Mucosa of rectum (tissue), 2 donors: ENCODE results near the gene TTC23.

Experiments used
- H3K27ac ChIP-seq, 2 donors: one replicate each; pipeline ENCODE4 v1.7.0; 2013; ENCODE audit warnings: inconsistent platforms in 2 of 2, low read depth in 2 of 2, low read length in 2 of 2
- H3K27me3 ChIP-seq, 2 donors: one replicate each; pipeline ENCODE4 v1.7.0; 2013; ENCODE audit warnings: low read length in 2 of 2; ENCODE audit not compliant: control insufficient read depth in 2 of 2, insufficient read depth in 2 of 2
- H3K36me3 ChIP-seq, 2 donors: one replicate each; pipeline ENCODE4 v1.7.0; 2013; ENCODE audit warnings: low read length in 2 of 2; ENCODE audit not compliant: control insufficient read depth in 2 of 2, insufficient read depth in 2 of 2
- H3K4me1 ChIP-seq, 2 donors: one replicate each; pipeline ENCODE4 v1.7.0; 2013; ENCODE audit warnings: low read length in 2 of 2, mild to moderate bottlenecking in 1 of 2; ENCODE audit not compliant: control insufficient read depth in 2 of 2, insufficient read depth in 2 of 2
- H3K4me3 ChIP-seq, 2 donors: one replicate each; pipeline ENCODE4 v1.7.0; 2013; ENCODE audit warnings: low read length in 2 of 2
- H3K9ac ChIP-seq, 2 donors: one replicate each; pipeline ENCODE4 v1.7.0; 2013; ENCODE audit warnings: low read length in 2 of 2, low read depth in 1 of 2, mild to moderate bottlenecking in 1 of 2
- H3K9me3 ChIP-seq, 2 donors: one replicate each; pipeline ENCODE4 v1.7.0; 2013; ENCODE audit warnings: low read length in 2 of 2; ENCODE audit not compliant: control insufficient read depth in 2 of 2
- donor health status: healthy.
- donor health status: Normal muscosa, but diverticular disease.

The TTC23 gene

GRCh38 chr15:99157456-99157855 is 91.9 kb downstream of the TTC23 start:
- peaks cover 18% of the 10 kb centered on the region in 2 donors for H3K36me3 ChIP-seq
- H3K9me3 ChIP-seq = no peaks in the 10 kb centered on the region
- no peak overlapping the region for H3K4me3 ChIP-seq
- H3K9ac ChIP-seq = no peak overlapping the region
- H3K27ac ChIP-seq = no peak overlapping the region
- H3K27me3 ChIP-seq = no peaks in the 10 kb centered on the region
- H3K4me1 ChIP-seq = no peaks in the 10 kb centered on the region

DNA sequence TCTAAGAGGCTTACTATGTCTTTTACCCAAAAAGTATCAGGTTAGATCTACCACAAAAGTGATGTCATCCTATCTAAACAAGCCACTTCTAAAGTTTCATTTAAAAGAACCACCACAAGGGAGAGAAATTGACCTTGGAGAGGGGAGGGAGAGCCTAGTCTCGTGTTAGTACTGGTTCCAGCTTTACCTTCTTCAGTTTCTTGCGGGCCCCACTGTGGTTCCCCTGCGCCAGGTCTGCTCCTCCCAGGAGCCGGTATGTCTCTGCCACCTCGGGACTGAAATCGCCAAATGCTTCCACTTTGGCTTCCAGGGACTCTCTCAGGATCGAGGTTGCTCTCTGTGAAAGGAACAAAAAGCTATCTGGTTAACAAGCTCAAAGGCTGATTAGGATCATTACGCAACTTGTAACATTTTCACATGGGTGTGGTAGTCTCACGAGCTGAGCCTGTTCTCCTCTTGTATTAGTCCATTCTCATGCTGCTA is 93.4 kb downstream of the TTC23 start:
- H3K4me1 ChIP-seq = no peaks in the 10 kb centered on the region
- peaks cover 14 to 16% of the 10 kb centered on the region in 2 donors for H3K36me3 ChIP-seq
- H3K27ac ChIP-seq = no peak overlapping the region
- H3K27me3 ChIP-seq = no peaks in the 10 kb centered on the region
- H3K4me3 ChIP-seq = no peak overlapping the region
- no peaks in the 10 kb centered on the region for H3K9me3 ChIP-seq
- H3K9ac ChIP-seq = no peak overlapping the region

DNA sequence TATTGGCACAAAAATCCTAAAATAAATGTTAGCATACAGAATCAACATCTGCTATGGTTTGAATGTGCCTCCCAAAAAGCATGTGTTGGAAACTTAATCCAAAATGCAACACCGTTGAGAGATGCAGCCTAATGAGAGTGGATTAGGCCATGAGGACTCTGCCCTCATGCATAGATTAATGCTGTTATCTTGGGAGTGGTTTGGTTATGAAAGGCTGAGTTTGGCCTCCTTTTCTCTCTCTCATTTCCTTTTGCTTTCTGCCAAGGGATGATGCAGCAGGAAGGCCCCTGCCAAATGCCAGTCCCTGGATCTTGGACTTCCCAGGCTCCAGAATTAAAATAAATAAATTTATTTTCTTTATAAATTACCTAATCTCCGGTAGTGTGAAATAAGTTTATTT is 95.1 kb downstream of the TTC23 start:
- Histone ChIP-seq H3K4me3 (no peak overlapping the region), H3K9me3 (no peaks in the 10 kb centered on the region), H3K9ac (no peak overlapping the region), H3K27me3 (no peaks in the 10 kb centered on the region), H3K4me1 (no peaks in the 10 kb centered on the region), H3K27ac (no peak overlapping the region), H3K36me3 (peaks cover 10 to 24% of the 10 kb centered on the region in 2 donors)

GRCh38 chr15:99153026-99153535 is 96.3 kb downstream of the TTC23 start:
- Histone ChIP-seq H3K4me1 (no peaks in the 10 kb centered on the region), H3K36me3 (peaks cover 3 to 15% of the 10 kb centered on the region in 2 donors), H3K9me3 (no peaks in the 10 kb centered on the region), H3K9ac (no peak overlapping the region), H3K27ac (no peak overlapping the region), H3K27me3 (no peaks in the 10 kb centered on the region), H3K4me3 (no peak overlapping the region)

DNA sequence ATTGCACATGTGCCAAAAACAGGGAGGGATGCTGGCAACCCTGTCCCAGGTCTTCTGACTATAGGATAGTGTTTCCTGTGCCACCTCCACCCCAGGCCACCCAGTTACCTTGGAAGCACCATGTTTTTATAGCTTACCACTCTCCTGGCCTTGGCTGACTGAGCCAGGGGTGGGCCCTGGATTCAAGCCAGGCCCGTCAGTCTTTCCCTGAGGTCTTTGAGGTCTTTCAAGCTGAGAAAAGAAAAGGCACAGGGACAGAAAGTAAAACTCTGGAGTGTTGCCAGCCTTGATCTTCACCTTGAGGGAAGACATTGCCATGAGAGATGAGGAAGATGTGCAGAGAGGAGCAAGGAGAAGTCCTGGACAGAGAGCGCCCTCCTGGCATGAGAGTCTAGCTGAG is 98.2 kb downstream of the TTC23 start:
- no peak overlapping the region for H3K4me3 ChIP-seq
- no peaks in the 10 kb centered on the region for H3K4me1 ChIP-seq
- H3K27ac ChIP-seq = no peak overlapping the region
- H3K9ac ChIP-seq = no peak overlapping the region
- peaks cover 3 to 15% of the 10 kb centered on the region in 2 donors for H3K36me3 ChIP-seq
- H3K9me3 ChIP-seq = no peaks in the 10 kb centered on the region
- no peaks in the 10 kb centered on the region for H3K27me3 ChIP-seq

DNA sequence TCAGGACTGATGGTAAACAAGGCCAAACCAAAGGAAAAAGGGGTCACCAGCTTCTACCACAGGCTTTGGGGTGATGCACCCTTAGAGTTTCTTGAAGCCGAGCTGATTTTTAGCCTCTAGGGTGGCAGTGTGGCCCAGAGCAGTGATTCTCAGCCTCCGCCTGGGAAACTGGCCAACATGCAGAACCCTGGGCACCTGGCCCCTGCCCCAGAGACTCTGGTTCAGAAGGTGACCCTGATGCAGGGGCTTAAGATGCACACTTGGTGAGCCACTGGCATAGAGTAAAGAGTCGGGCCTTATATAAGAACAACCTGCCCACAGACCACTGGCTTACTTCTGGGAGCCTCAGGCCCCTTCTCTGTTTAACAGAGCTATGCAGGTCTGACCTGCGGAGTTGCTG is 100.0 kb downstream of the TTC23 start:
- Histone ChIP-seq H3K9ac (no peak overlapping the region), H3K27ac (no peak overlapping the region), H3K27me3 (no peaks in the 10 kb centered on the region), H3K4me1 (no peaks in the 10 kb centered on the region), H3K4me3 (no peak overlapping the region), H3K36me3 (peaks cover 3 to 15% of the 10 kb centered on the region in 2 donors), H3K9me3 (no peaks in the 10 kb centered on the region)

GRCh38 chr15:99148851-99149276 is 100.5 kb downstream of the TTC23 start:
- Histone ChIP-seq H3K9me3 (no peaks in the 10 kb centered on the region), H3K27ac (no peak overlapping the region), H3K4me3 (no peak overlapping the region), H3K4me1 (peaks cover 0 to 3% of the 10 kb centered on the region in 2 donors), H3K36me3 (peaks cover 3 to 15% of the 10 kb centered on the region in 2 donors), H3K27me3 (no peaks in the 10 kb centered on the region), H3K9ac (no peak overlapping the region)

- Histone ChIP-seq H3K36me3 (peaks cover 3 to 15% of the 10 kb centered on the region in 2 donors), H3K27ac (no peak overlapping the region), H3K4me3 (no peak overlapping the region), H3K4me1 (peaks cover 0 to 11% of the 10 kb centered on the region in 2 donors), H3K27me3 (no peaks in the 10 kb centered on the region), H3K9me3 (no peaks in the 10 kb centered on the region), H3K9ac (no peak overlapping the region)
Observed at GRCh38 chr15:99146661-99147060, 102.7 kb downstream of the TTC23 start.

- no peaks in the 10 kb centered on the region for H3K9me3 ChIP-seq
- H3K36me3 ChIP-seq = peaks cover 0 to 12% of the 10 kb centered on the region in 2 donors
- peaks cover 0 to 11% of the 10 kb centered on the region in 2 donors for H3K4me1 ChIP-seq
- no peaks in the 10 kb centered on the region for H3K27me3 ChIP-seq
- no peak overlapping the region for H3K4me3 ChIP-seq
- H3K9ac ChIP-seq = no peak overlapping the region
- H3K27ac ChIP-seq = no peak overlapping the region
Observed at GRCh38 chr15:99145778-99146177, 103.6 kb downstream of the TTC23 start.

DNA sequence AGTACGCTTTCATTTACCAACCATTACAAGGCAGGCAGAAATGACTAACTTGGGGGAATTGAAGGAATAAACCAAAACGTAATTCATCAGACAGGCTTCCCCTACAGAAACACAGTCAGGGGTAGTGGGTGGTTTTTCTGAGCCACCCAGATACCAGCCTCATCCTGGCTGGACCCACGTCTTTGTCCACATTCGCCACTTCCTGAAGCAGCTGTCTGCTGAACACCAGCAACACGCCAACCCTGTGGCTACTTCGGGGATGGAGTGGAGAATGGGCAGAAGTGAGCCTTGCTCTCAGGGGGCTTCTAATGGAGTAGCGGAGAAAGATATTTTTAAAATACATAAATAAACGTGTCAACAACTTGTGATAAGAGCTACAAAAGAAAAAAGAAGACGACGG is 104.4 kb downstream of the TTC23 start:
- no peaks in the 10 kb centered on the region for H3K9me3 ChIP-seq
- H3K4me1 ChIP-seq = peaks cover 0 to 11% of the 10 kb centered on the region in 2 donors
- no peak overlapping the region for H3K4me3 ChIP-seq
- H3K9ac ChIP-seq = no peak overlapping the region
- H3K36me3 ChIP-seq = peaks cover 0 to 6% of the 10 kb centered on the region in 2 donors
- no peaks in the 10 kb centered on the region for H3K27me3 ChIP-seq
- no peak overlapping the region for H3K27ac ChIP-seq
